Measurements from ENCODE around the gene NECAB3.

- TF ChIP-seq CTCF (IDR thresholded peaks at IDR 0.05; ENCODE audit: insufficient read depth, low read depth, low read length) (no peak), EZH2 (IDR thresholded peaks at IDR 0.05; ENCODE audit: insufficient read depth, low read length) (no peak)
These were observed 17.2 kb downstream of the NECAB3 start for GRCh38 chr20:33656783-33657703.
